Stimulated activated CD4-positive, alpha-beta T cell treated with anti-CD3 and anti-CD28 coated beads, Interleukin-15, amount 100 ng/mL, for 24 hours (primary cell): ENCODE results near the gene LSG1.

Experiments used
- DNase-seq: peaks from one replicate; pipeline ENCODE4 v3.0.0-alpha.2; 2020

Gene LSG1

GRCh38 chr3:194686816-194687637 is 15.0 kb upstream of the LSG1 start:
- DNase-seq = peak; percentile 42

DNA sequence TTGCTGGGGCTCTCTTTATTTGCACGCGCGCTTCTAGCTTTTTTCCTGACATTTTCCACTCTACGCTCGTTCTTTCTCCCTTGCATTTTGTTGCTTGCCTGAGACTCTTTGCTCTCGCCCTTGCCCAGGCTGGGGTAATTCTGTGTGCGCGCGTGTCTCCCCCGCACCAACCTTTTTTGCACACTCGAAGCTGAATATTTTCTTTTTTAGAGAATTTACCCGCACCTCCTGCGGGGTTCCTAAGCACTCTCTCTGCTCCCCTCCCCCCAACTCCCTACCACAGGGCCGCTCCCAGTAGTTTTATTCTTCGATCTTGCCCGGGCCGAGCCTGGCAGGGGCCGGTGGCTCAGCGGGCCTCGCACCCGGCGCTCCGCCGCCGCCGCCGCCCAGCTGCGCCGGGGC is 14.4 kb upstream of the LSG1 start:
- DNase-seq = no peak

- peak; percentile 88 for DNase-seq
Observed at GRCh38 chr3:194685718-194686413, 13.9 kb upstream of the LSG1 start, which contains the start of gene FAM43A. Gene FAM43A (plus strand): TSS chr3:194685883. CDS start chr3:194686827, 944 bp downstream.

DNA sequence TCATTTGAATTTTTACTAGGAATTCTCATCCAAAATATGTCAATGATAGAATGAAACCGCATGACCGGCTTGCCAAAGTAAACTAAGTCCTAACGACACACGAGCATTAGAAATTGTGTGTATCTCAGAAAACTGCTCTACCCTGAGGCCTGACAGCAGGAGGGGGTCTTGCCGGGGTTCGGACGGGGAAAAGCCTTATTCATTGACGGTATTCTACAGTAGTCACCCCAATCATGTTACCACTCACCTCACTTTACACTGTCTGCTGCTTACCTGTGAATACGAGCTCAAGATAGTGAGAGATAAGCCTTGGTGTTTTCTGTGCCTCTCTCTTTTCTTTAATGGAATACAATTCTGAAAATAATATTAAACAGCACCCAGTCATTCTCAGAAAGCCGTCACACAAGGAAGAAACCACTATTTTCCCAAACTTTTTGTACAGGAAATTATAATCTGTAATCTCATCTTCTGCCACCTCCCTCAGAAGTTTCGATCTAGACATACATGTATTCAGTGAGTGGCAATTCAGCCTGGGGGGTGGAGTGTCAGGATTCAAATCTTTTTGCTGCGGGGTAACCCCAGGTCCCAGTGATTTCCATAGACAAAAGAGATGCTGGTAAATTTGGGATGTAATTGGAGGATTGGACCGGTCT is 13.2 kb upstream of the LSG1 start:
- peak; percentile 32 for DNase-seq

DNA sequence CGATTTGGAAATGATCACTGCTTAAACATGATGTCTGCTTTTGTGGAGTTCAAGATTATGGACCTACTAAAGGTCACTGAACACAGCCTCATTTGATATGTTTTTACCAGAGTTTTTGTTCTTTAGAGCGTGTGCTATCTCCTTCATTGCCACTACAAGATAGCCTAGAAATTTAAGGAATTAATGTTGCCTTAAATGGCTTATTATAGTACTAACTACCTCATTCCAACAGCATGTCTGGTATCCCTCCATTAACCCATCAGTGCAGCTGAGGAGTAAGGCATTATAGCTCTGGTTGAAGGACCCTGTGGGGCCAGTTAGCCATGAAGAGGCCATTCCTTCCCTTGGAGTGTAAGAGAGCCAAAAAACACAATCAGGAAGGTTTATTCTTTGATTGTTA is 11.4 kb upstream of the LSG1 start:
- DNase-seq = no peak

DNA sequence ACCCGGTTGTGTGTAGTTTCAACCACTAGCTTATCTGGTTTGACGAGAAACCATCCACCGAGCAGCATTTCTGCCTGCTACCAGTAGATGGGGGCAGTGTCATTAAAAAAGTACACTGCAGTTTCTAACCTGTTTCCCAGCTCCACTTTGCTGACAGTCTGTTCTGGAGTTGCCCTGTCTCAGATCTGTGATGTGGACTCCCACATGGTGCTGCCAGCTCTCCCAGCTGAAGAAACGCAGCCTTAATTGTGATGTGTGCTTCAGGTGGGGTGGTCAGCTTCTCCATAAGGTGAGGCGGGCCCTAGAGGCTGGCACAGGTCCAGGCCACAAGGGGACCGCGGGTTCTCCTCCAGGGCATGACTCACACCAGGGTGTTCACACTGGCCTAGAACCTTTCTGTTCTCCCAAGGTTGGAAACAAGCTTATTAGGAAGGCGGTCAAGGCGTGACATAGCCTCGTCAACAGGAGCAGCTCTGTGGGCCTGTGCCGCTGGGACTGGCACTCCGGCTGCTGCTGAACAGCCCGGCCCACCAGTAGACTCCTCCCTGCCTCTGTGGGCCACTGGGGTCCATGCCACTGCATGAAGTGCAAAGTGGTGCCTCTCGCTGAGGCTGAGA is 10.8 kb upstream of the LSG1 start:
- DNase-seq = peak; percentile 79

GRCh38 chr3:194682189-194682693 is 10.2 kb upstream of the LSG1 start:
- DNase-seq = no peak

- DNase-seq = no peak
Observed at GRCh38 chr3:194680888-194681615, 9.1 kb upstream of the LSG1 start.

DNA sequence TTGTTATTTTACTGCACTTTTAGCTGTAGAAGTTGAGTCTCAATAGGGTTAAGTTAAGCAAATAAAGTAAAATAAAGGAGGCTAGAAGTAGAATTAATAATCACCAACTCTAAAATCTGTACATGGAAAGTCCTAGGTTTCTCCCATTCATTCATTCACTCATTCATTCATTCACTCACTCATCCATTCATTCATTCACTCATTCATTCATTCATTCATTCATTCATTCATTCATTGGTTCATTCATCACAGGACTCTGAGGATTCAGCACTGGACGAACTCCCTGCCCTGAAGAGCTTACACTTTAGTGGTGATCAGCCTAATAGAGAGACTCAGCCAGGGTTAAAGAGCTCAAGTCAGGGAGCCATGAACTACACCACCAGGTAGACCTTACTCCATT is 4.5 kb upstream of the LSG1 start:
- no peak for DNase-seq

GRCh38 chr3:194675680-194676079 is 3.7 kb upstream of the LSG1 start:
- DNase-seq = peak; percentile 35

GRCh38 chr3:194675081-194675640 is 3.2 kb upstream of the LSG1 start:
- DNase-seq = peak; percentile 86

- DNase-seq = no peak
Observed at GRCh38 chr3:194673761-194674160, 1.8 kb upstream of the LSG1 start.

GRCh38 chr3:194672876-194673275 is 885 bp upstream of the LSG1 start:
- no peak for DNase-seq

DNA sequence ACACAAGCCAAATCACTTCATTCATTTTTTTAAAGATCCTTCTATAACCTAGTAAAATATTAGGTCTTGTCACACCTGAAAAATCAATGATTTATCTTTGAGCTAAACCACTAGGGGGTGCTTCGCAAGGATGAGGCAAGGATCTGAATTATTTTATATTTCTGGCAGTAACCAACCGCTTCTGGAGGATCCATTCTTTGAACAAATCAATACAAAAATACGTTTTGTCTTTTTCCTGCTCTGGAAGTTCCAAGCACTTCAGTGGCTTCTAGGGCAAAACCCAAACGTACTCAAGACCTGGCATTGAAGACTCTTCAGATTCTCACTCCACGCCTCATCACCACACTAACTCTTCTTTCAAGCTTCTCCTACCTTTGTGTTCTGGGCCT is 486 bp downstream of the LSG1 start:
- peak; percentile 32 for DNase-seq

GRCh38 chr3:194667363-194667762 is 4.6 kb downstream of the LSG1 start:
- DNase-seq = no peak

GRCh38 chr3:194664857-194665256 is 7.1 kb downstream of the LSG1 start:
- DNase-seq = no peak

DNA sequence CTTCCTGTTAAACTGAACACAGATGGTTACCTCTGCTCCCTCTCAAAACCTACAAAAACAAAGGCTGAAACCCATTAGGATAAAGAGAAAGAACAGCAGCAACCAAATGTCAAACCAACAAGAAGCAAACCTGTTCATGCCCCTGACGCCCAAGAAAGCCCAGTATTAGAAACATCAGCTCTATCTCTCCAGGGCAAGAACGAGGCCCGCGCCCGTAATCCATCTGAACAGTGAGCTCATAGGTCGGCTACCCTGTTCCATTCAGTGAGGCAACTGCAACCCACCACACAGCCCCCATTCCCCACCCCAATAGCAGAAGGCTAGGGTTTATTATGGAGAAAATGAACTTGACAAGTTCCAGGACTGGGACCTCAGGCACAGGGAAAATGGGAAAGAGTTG is 10.0 kb downstream of the LSG1 start:
- no peak for DNase-seq

GRCh38 chr3:194661374-194661773 is 10.6 kb downstream of the LSG1 start:
- no peak for DNase-seq

DNA sequence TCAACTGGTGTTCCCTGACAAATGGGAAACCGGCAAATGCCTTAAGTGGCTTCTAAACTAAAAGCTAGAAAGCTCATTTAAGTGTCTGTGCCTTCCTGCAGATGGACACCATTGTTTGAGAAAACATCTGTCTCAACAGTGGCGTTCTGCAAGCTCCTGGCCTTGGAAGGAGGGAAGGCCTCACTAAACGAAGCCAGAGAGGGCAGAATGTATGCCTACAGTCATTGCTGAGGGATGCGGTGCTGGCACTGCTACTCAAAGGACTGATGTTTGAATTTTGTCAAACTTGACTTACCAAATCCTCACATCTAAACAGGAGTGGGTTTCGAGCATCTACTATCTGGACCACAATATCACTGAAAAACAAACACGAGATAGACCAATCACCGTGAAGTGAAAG is 12.2 kb downstream of the LSG1 start:
- DNase-seq = no peak

GRCh38 chr3:194658477-194659242 is 13.3 kb downstream of the LSG1 start:
- no peak for DNase-seq

- no peak for DNase-seq
Observed at GRCh38 chr3:194657439-194657838, 14.6 kb downstream of the LSG1 start.
